ENCODE measurements around the gene ISM2. TPM values are rescaled to one million over a fixed set of nuclear protein-coding genes. Genes with fewer than 3 reads are reported as not detected.

The ISM2 gene
- total and polyA plus RNA-seq, 9 of the 15 experiments (the other 6 are each of a cell fraction or from before 2014, with no cell fraction given): 0.08 to 0.11 TPM; not detected in 7

DNA sequence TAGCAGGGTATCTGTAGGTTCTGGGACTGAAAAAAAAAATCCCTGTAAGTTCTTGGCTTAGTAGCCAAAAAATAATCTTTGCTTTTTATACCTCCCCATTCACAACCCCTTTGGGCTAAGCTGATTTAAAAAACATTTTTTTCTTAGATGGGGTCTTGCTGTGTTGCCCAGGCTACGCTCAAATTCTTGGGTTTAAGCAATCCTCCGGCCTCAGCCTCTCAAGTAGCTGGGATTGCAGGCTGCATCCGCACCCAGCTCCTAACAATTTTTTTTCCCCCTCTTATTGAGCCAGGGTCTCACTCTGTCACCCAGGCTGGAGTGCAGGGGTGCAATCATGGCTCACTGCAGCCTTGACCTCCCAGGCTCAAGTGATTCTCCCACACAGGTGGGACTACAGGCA, 9.1 kb upstream of the ISM2 start:
- H3K9me3 ChIP-seq (replicated peaks; ENCODE audit: control insufficient read depth, insufficient read depth, low read depth, low read length): no peaks in the 10 kb centered on the region
- in situ Hi-C loops (cut with MboI) (no loop called here), intact Hi-C loops (cut with micrococcal nuclease) (no loop called here)
- H3K79me2 ChIP-seq (ENCODE audit: control insufficient read depth, insufficient read depth, low read length): no peaks in the 10 kb centered on the region
- ATAC-seq (no peak), DNase-seq (ENCODE audit: extremely low read depth in 1 of 4, low spot score in 3 of 4) (no peak), FAIRE-seq (no peak)
- ChIA-PET POLR2A (no interaction called here), CTCF (ENCODE audit: low intra/inter-chr PET ratio) (no interaction called here)
- H3K4me2 ChIP-seq (ENCODE audit: insufficient read depth, low read length): no peak overlapping the region
- no peak overlapping the region for H3K9ac ChIP-seq (ENCODE audit: insufficient read depth in 1 of 2, low read depth in 2 of 2, low read length in 2 of 2)
- no peak overlapping the region for H2AFZ ChIP-seq (ENCODE audit: low read depth, low read length)
- no peak overlapping the region for H3K27ac ChIP-seq (ENCODE audit: extremely low read depth, low read depth, low read length)
- no peak for TF ChIP-seq NFYB (IDR thresholded peaks at IDR 0.05; ENCODE audit: extremely low read depth, insufficient read length)
- peak; percentile 38; the same call in 1 of the 2 replicates for TF ChIP-seq ZNF121 (CRISPR knock-in tag; conservative IDR thresholded peaks at IDR 0.05)
- WGBS (ENCODE audit: insufficient coverage, low coverage, missing lambda C conversion rate): 85% methylated on average over 3 of the region's 3 CpGs
- H3K9me1 ChIP-seq (ENCODE audit: control insufficient read depth, insufficient read depth, low read length): no peaks in the 10 kb centered on the region
- no peak overlapping the region for H3K4me3 ChIP-seq
- H4K20me1 ChIP-seq (replicated peaks; ENCODE audit: control insufficient read depth, insufficient read depth, low read length): no peaks in the 10 kb centered on the region
- H3K4me1 ChIP-seq (replicated peaks in 1 of 2; ENCODE audit: control insufficient read depth in 2 of 2, insufficient read depth in 2 of 2, low read length in 2 of 2): no peaks in the 10 kb centered on the region
- no TSS peak for BruUV-seq (replicated peaks)
- H3K36me3 ChIP-seq (ENCODE audit: control insufficient read depth, insufficient read depth, low read length): peaks cover 22% of the 10 kb centered on the region; the same call in 2 of the 3 replicates
- H3K27me3 ChIP-seq (ENCODE audit: control insufficient read depth in 2 of 2, insufficient read depth in 2 of 2, low read length in 2 of 2): no peaks in the 10 kb centered on the region

DNA sequence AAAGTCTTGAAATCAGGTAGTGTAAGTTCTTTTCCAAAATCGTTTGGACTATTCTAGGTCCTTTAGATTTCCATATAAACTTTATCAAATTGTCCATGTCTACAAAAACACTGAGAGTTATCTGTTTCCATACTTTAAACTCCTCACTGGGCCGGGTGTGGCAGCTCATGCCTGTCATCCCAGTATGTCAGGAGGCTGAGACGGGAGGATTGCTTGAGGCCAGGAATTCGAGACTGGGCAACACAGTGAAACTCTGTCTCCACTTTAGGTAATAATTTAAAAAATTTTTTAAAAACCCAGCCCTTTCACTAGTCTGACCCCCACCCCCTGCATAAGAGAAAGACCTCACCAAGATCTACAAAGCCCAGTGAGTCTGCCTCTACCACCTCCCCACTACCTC, 6.4 kb upstream of the ISM2 start:
- DNase-seq (ENCODE audit: extremely low read depth in 1 of 4, low spot score in 3 of 4): no peak
- Histone ChIP-seq H3K4me1 (replicated peaks in 1 of 2; ENCODE audit: control insufficient read depth in 2 of 2, insufficient read depth in 2 of 2, low read length in 2 of 2) (no peaks in the 10 kb centered on the region), H3K36me3 (ENCODE audit: control insufficient read depth, insufficient read depth, low read length) (peaks cover 4% of the 10 kb centered on the region; the same call in 1 of the 3 replicates), H3K9ac (ENCODE audit: insufficient read depth in 1 of 2, low read depth in 2 of 2, low read length in 2 of 2) (no peak overlapping the region), H3K27me3 (ENCODE audit: control insufficient read depth in 2 of 2, insufficient read depth in 2 of 2, low read length in 2 of 2) (peaks cover 0 to 1% of the 10 kb centered on the region in 2 experiments; a peak in 1 of 5 replicates), H4K20me1 (replicated peaks; ENCODE audit: control insufficient read depth, insufficient read depth, low read length) (no peaks in the 10 kb centered on the region; the same call in 1 of the 2 replicates), H3K9me1 (ENCODE audit: control insufficient read depth, insufficient read depth, low read length) (no peaks in the 10 kb centered on the region), H2AFZ (ENCODE audit: low read depth, low read length) (no peak overlapping the region), H3K4me2 (ENCODE audit: insufficient read depth, low read length) (no peak overlapping the region), H3K79me2 (ENCODE audit: control insufficient read depth, insufficient read depth, low read length) (no peaks in the 10 kb centered on the region), H3K27ac (ENCODE audit: extremely low read depth, low read depth, low read length) (no peak overlapping the region), H3K9me3 (replicated peaks; ENCODE audit: control insufficient read depth, insufficient read depth, low read depth, low read length) (no peaks in the 10 kb centered on the region), H3K4me3 (no peak overlapping the region)
- no TSS peak for BruUV-seq (replicated peaks)
- TF ChIP-seq, protein P1, sequence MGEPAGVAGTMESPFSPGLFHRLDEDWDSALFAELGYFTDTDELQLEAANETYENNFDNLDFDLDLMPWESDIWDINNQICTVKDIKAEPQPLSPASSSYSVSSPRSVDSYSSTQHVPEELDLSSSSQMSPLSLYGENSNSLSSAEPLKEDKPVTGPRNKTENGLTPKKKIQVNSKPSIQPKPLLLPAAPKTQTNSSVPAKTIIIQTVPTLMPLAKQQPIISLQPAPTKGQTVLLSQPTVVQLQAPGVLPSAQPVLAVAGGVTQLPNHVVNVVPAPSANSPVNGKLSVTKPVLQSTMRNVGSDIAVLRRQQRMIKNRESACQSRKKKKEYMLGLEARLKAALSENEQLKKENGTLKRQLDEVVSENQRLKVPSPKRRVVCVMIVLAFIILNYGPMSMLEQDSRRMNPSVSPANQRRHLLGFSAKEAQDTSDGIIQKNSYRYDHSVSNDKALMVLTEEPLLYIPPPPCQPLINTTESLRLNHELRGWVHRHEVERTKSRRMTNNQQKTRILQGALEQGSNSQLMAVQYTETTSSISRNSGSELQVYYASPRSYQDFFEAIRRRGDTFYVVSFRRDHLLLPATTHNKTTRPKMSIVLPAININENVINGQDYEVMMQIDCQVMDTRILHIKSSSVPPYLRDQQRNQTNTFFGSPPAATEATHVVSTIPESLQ (CRISPR knock-in tag; IDR thresholded peaks at IDR 0.05): no peak
- TF ChIP-seq, protein P2, sequence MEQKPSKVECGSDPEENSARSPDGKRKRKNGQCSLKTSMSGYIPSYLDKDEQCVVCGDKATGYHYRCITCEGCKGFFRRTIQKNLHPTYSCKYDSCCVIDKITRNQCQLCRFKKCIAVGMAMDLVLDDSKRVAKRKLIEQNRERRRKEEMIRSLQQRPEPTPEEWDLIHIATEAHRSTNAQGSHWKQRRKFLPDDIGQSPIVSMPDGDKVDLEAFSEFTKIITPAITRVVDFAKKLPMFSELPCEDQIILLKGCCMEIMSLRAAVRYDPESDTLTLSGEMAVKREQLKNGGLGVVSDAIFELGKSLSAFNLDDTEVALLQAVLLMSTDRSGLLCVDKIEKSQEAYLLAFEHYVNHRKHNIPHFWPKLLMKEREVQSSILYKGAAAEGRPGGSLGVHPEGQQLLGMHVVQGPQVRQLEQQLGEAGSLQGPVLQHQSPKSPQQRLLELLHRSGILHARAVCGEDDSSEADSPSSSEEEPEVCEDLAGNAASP (IDR thresholded peaks at IDR 0.05): no peak
- TF ChIP-seq CBX3 (IDR thresholded peaks at IDR 0.05; ENCODE audit: borderline replicate concordance in 1 of 2, low read length in 2 of 2) (no peak), FOXA1 (IDR thresholded peaks at IDR 0.05; ENCODE audit: borderline replicate concordance) (no peak), ZEB2 (IDR thresholded peaks at IDR 0.05) (no peak), NUFIP1 (IDR thresholded peaks at IDR 0.05; ENCODE audit: partially characterized antibody) (no peak)
- intact Hi-C loops (cut with micrococcal nuclease) (no loop called here), in situ Hi-C loops (cut with MboI) (no loop called here)
- no peak for FAIRE-seq
- WGBS (ENCODE audit: insufficient coverage, low coverage, missing lambda C conversion rate): 54% methylated on average over 4 of the region's 4 CpGs
- CTCF ChIA-PET (ENCODE audit: low intra/inter-chr PET ratio): no interaction called here
- ATAC-seq: no peak
- POLR2A ChIA-PET: interaction anchor here (1.1 kb wide), 1 partner anchor 10 kb away, joined by 3 read pairs; no protein-coding TSS in a partner anchor
